Naive thymus-derived CD8-positive, alpha-beta T cell (primary cell): ENCODE data around the gene ESYT1. TPM values are rescaled to one million over a fixed set of nuclear protein-coding genes. Genes with fewer than 3 reads are reported as not detected.

Experiments used
- ATAC-seq, 2 donors: fragments of 150-1000 bp; cut with Tn5 transposase in 1 of 2; sonication (Bioruptor Pico), chemical (Tn5 transposase) in 1 of 2; 1 replicate in 1 of 2; 2 replicates in 1 of 2; pipeline ENCODE4 v1.10.0; 2021; ENCODE audit warnings: mild to moderate bottlenecking in 2 of 2, moderate library complexity in 2 of 2
- POLR2A ChIA-PET: fragments of 350-600 bp; sonication (Branson Sonifier 250); formaldehyde crosslinking; loops from one replicate; lab custom pipeline; 2021; ENCODE audit warnings: antibody characterized with exemption; lab: Charles Lee
- DNase-seq, 10 donors: peaks; one replicate each; pipeline versions ENCODE4 v3.0.0 to v3.0.0-alpha.2; 2020 to 2022
- H3K27ac Mint-ChIP-seq, 10 donors: one replicate each; pipeline ENCODE4 v1.8.0; 2020 to 2022; ENCODE audit warnings: mild to moderate bottlenecking in 10 of 10, mixed read lengths in 10 of 10, moderate library complexity in 4 of 10, inconsistent platforms in 1 of 10
- H3K27me3 Mint-ChIP-seq, 5 donors: one replicate each; pipeline ENCODE4 v1.8.0; 2021 to 2022; ENCODE audit warnings: mixed read lengths in 5 of 5
- H3K36me3 Mint-ChIP-seq, 3 donors: one replicate each; pipeline ENCODE4 v1.8.0; 2020 to 2022; ENCODE audit warnings: mixed read lengths in 3 of 3, mild to moderate bottlenecking in 2 of 3, inconsistent platforms in 1 of 3
- H3K4me1 Mint-ChIP-seq, 4 donors: one replicate each; pipeline ENCODE4 v1.8.0; 2021 to 2022; ENCODE audit warnings: mixed read lengths in 4 of 4
- H3K4me3 Mint-ChIP-seq, 10 donors: one replicate each; pipeline ENCODE4 v1.8.0; 2020 to 2022; ENCODE audit warnings: mild to moderate bottlenecking in 10 of 10, mixed read lengths in 10 of 10, moderate library complexity in 6 of 10, inconsistent platforms in 1 of 10
- H3K9me3 Mint-ChIP-seq, 9 donors: one replicate each; pipeline ENCODE4 v1.8.0; 2020 to 2022; ENCODE audit warnings: mixed read lengths in 9 of 9, mild to moderate bottlenecking in 3 of 9, inconsistent platforms in 1 of 9, moderate library complexity in 1 of 9
- polyA plus RNA-seq, 3 donors: library from polyadenylated mRNA; unstranded; fragments of 300-500 nt; fragmentation: Illumina TruSeq; gene quantifications; one replicate each; pipeline ENCODE4 v1.2.3, GENCODE V29; 2021
- total RNA-seq, 8 experiments: library from RNA in 2 of 8; stranded (reverse) in 2 of 8; gene quantifications; one replicate each; pipeline ENCODE4 v1.2.3 and lab custom pipeline; 2021 to 2026

Gene ESYT1
- total and polyA plus RNA-seq, 5 experiments from 2014 or later = 257 to 433 (median 354) TPM

- Mint-ChIP-seq H3K36me3 (peaks cover 0 to 18% (median 4%) of the 10 kb centered on the region in 3 donors), H3K4me1 (peaks cover 39 to 51% (median 43%) of the 10 kb centered on the region in 4 donors), H3K9me3 (no peaks in the 10 kb centered on the region), H3K27ac (peak overlapping the region; percentile 97 to 100 (median 98)), H3K27me3 (peaks cover 0 to 3% (median 0%) of the 10 kb centered on the region in 5 donors), H3K4me3 (peak overlapping the region; percentile 88 to 99 (median 96))
- ATAC-seq (peak; percentile 41 to 45), DNase-seq (peak; percentile 54 to 82 (median 74))
- POLR2A ChIA-PET = interaction anchor here (0.5 to 7.8 kb wide), 41 partner anchors 9 to 921 kb away, joined by 3 to 284 read pairs (median 5); partner anchors contain the start of genes ANKRD52, CNPY2, DNAJC14 and ESYT1
Measured at GRCh38 chr12:56189918-56190694, 62.0 kb downstream of the ESYT1 start.

GRCh38 chr12:56190695-56191155, 62.7 kb downstream of the ESYT1 start:
- Mint-ChIP-seq H3K9me3 (no peaks in the 10 kb centered on the region), H3K27me3 (peaks cover 0 to 3% (median 0%) of the 10 kb centered on the region in 5 donors), H3K4me3 (peak overlapping the region; percentile 88 to 99 (median 96)), H3K36me3 (peaks cover 0 to 12% (median 3%) of the 10 kb centered on the region in 3 donors), H3K4me1 (peaks cover 38 to 51% (median 43%) of the 10 kb centered on the region in 4 donors), H3K27ac (peak overlapping the region; percentile 97 to 100 (median 98))
- ATAC-seq (no peak), DNase-seq (no peak)
- POLR2A ChIA-PET = interaction anchor here (0.5 to 7.8 kb wide), 9 partner anchors 11 to 387 kb away, joined by 4 to 284 read pairs (median 8); partner anchors contain the start of genes ANKRD52, ESYT1, RNF41 and RPL41

DNA sequence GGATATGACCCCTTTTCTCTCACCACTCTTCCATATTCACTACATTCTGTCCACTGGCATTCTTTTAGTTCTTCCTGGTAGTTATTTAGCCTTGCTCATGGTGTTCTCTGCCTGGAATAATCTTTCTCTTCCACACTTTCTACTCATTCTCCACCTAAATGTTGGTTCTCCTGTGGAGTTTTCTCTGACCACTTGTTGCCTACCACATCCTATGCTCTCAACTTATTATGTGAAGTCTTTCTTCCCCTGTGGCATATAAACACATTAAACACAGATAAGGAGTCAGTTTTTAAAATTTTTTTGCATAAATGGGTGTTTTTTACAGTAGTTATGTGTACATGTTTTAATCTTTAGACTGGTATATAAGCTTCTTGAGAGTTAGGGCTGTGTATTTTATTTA, 64.5 kb downstream of the ESYT1 start:
- H3K9me3 Mint-ChIP-seq = no peaks in the 10 kb centered on the region
- peak overlapping the region in 6 of 10 donors; percentile 19 to 77 (median 35) for H3K4me3 Mint-ChIP-seq
- DNase-seq (no peak), ATAC-seq (no peak)
- H3K27ac Mint-ChIP-seq = peak overlapping the region in 8 of 10 donors; percentile 19 to 89 (median 82)
- peaks cover 0 to 3% (median 0%) of the 10 kb centered on the region in 5 donors for H3K27me3 Mint-ChIP-seq
- peaks cover 27 to 38% (median 37%) of the 10 kb centered on the region in 4 donors for H3K4me1 Mint-ChIP-seq
- H3K36me3 Mint-ChIP-seq = no peaks in the 10 kb centered on the region
- POLR2A ChIA-PET = interaction anchor here (0.5 to 7.8 kb wide), 5 partner anchors 29 to 1350 kb away, joined by 3 to 284 read pairs (median 8); partner anchors contain the start of genes CS, ESYT1, PA2G4 and RNF41

DNA sequence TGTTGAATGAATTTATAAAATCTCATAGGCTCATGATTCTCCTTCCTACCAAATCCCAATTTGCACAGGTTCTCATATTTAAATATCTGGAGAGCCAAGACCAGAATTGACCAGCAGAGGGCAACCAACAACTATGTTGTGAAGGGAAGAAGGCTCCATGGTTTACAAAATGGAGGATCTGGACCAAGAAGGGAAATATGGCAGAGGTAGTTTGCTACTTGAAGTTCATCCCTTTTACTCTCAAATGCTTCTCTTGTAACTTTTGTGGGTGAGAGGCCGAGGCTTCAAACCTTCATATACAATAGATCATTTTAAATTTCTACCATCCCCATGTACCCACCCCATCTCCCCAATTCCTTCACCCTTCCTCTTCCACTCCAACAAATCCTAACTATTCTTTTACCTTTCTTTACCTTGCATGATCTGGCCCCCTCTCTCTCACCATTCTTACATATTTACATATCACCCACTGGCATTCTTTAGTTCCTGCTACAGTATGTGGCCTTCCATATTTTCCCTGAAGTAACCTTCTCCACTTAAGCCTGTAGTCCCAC, 65.0 kb downstream of the ESYT1 start:
- Mint-ChIP-seq H3K27me3 (peaks cover 0 to 3% (median 0%) of the 10 kb centered on the region in 5 donors), H3K27ac (peak overlapping the region; percentile 11 to 89 (median 72)), H3K9me3 (no peaks in the 10 kb centered on the region), H3K4me3 (peak overlapping the region in 6 of 10 donors; percentile 18 to 62 (median 30)), H3K4me1 (peaks cover 22 to 33% (median 32%) of the 10 kb centered on the region in 4 donors), H3K36me3 (no peaks in the 10 kb centered on the region)
- DNase-seq (peak; percentile 42 to 88 (median 72)), ATAC-seq (no peak)
- POLR2A ChIA-PET = interaction anchor here (1.7 to 7.8 kb wide), 3 partner anchors 29 to 107 kb away, joined by 8 to 284 read pairs (median 88); partner anchors contain the start of genes CS, ESYT1, RNF41 and RPL41

Other genes with a start within 250 kb of the ESYT1 start
- 10 to 100 TPM; 33.1 to 44.4 TPM for gene PYM1, start 200.4 kb upstream of the ESYT1 start, total RNA-seq
- gene PYM1, start 200.4 kb upstream of the ESYT1 start, polyA plus RNA-seq = 10 to 100 TPM; 54.4 to 65.7 (median 55.0) TPM
- 1,000 to 10,000 TPM; 1,302 to 1,328 TPM for gene DGKA, start 197.1 kb upstream of the ESYT1 start, total RNA-seq
- gene DGKA, start 197.1 kb upstream of the ESYT1 start, polyA plus RNA-seq = 100 to 1,000 TPM; 145 to 378 (median 232) TPM
- not detected for gene PMEL, start 162.2 kb upstream of the ESYT1 start, total RNA-seq
- gene PMEL, start 162.2 kb upstream of the ESYT1 start, polyA plus RNA-seq = under 1 TPM in 1 of 3 donors, not detected in 2; 0.15 TPM
- gene CDK2, start 161.4 kb upstream of the ESYT1 start, total RNA-seq = 10 to 100 TPM; 27.5 to 30.8 TPM
- 10 to 100 TPM in 1 of 3 donors, 1 to 10 TPM in 2; 8.0 to 12.4 (median 9.5) TPM for gene CDK2, start 161.4 kb upstream of the ESYT1 start, polyA plus RNA-seq
- gene RAB5B, start 154.2 kb upstream of the ESYT1 start, total RNA-seq = 10 to 100 TPM; 88.9 to 95.2 TPM
- gene RAB5B, start 154.2 kb upstream of the ESYT1 start, polyA plus RNA-seq = 10 to 100 TPM; 61.6 to 69.4 (median 65.9) TPM
- 1 to 10 TPM; 5.6 to 6.3 TPM for gene SUOX, start 131.0 kb upstream of the ESYT1 start, total RNA-seq
- under 1 TPM in 2 of 3 donors, not detected in 1; 0.10 to 0.58 TPM for gene SUOX, start 131.0 kb upstream of the ESYT1 start, polyA plus RNA-seq
- gene IKZF4, start 107.2 kb upstream of the ESYT1 start, total RNA-seq = 1 to 10 TPM; 4.4 to 5.2 TPM
- under 1 TPM; 0.48 to 0.67 (median 0.53) TPM for gene IKZF4, start 107.2 kb upstream of the ESYT1 start, polyA plus RNA-seq
- 10 to 100 TPM; 56.1 to 58.4 TPM for gene RPS26, start 86.3 kb upstream of the ESYT1 start, total RNA-seq
- 1,000 to 10,000 TPM in 1 of 3 donors, 100 to 1,000 TPM in 2; 743 to 1,060 (median 810) TPM for gene RPS26, start 86.3 kb upstream of the ESYT1 start, polyA plus RNA-seq
- gene ERBB3, start 48.1 kb upstream of the ESYT1 start, total RNA-seq = 10 to 100 TPM; 22.7 to 26.0 TPM
- gene ERBB3, start 48.1 kb upstream of the ESYT1 start, polyA plus RNA-seq = 1 to 10 TPM; 1.3 to 3.3 (median 1.7) TPM
- 100 to 1,000 TPM; 132 to 135 TPM for gene PA2G4, start 23.7 kb upstream of the ESYT1 start, total RNA-seq
- gene PA2G4, start 23.7 kb upstream of the ESYT1 start, polyA plus RNA-seq = 100 to 1,000 TPM; 219 to 241 (median 241) TPM
- gene RPL41, start 11.6 kb upstream of the ESYT1 start, total RNA-seq = 1,000 to 10,000 TPM; 5,098 to 5,261 TPM
- gene RPL41, start 11.6 kb upstream of the ESYT1 start, polyA plus RNA-seq = over 10,000 TPM in 1 of 3 donors, 1,000 to 10,000 TPM in 2; 8,782 to 10,436 (median 9,902) TPM
- 10 to 100 TPM; 15.1 to 15.9 TPM for gene ZC3H10, start 10.0 kb upstream of the ESYT1 start, total RNA-seq
- gene ZC3H10, start 10.0 kb upstream of the ESYT1 start, polyA plus RNA-seq = 1 to 10 TPM; 1.3 to 2.5 (median 1.8) TPM
- 1 to 10 TPM; 3.5 to 5.9 TPM for gene MYL6B, start 24.3 kb downstream of the ESYT1 start, total RNA-seq
- 1 to 10 TPM; 3.4 to 4.0 (median 3.8) TPM for gene MYL6B, start 24.3 kb downstream of the ESYT1 start, polyA plus RNA-seq
- gene MYL6, start 30.1 kb downstream of the ESYT1 start, total RNA-seq = 100 to 1,000 TPM; 421 to 448 TPM
- gene MYL6, start 30.1 kb downstream of the ESYT1 start, polyA plus RNA-seq = 1,000 to 10,000 TPM; 1,813 to 2,533 (median 2,044) TPM
- 100 to 1,000 TPM; 189 to 197 TPM for gene SMARCC2, start 61.2 kb downstream of the ESYT1 start, total RNA-seq
- gene SMARCC2, start 61.2 kb downstream of the ESYT1 start, polyA plus RNA-seq = 10 to 100 TPM; 46.3 to 70.4 (median 54.1) TPM
- gene RNF41, start 93.7 kb downstream of the ESYT1 start, total RNA-seq = 10 to 100 TPM; 34.2 to 35.0 TPM
- 10 to 100 TPM; 35.7 to 45.1 (median 41.8) TPM for gene RNF41, start 93.7 kb downstream of the ESYT1 start, polyA plus RNA-seq
- 10 to 100 TPM; 10.8 to 13.3 TPM for gene NABP2, start 96.1 kb downstream of the ESYT1 start, total RNA-seq
- gene NABP2, start 96.1 kb downstream of the ESYT1 start, polyA plus RNA-seq = 1 to 10 TPM; 3.5 to 3.9 (median 3.7) TPM
- not detected for gene SLC39A5, start 101.8 kb downstream of the ESYT1 start, total RNA-seq
- gene SLC39A5, start 101.8 kb downstream of the ESYT1 start, polyA plus RNA-seq = not detected
- gene ANKRD52, start 130.1 kb downstream of the ESYT1 start, total RNA-seq = 10 to 100 TPM; 34.5 to 43.9 TPM
- 10 to 100 TPM in 1 of 3 donors, 1 to 10 TPM in 2; 7.5 to 11.5 (median 7.9) TPM for gene ANKRD52, start 130.1 kb downstream of the ESYT1 start, polyA plus RNA-seq
- 10 to 100 TPM; 37.7 to 39.0 TPM for gene COQ10A, start 138.7 kb downstream of the ESYT1 start, total RNA-seq
- gene COQ10A, start 138.7 kb downstream of the ESYT1 start, polyA plus RNA-seq = 10 to 100 TPM in 1 of 3 donors, 1 to 10 TPM in 2; 7.4 to 15.7 (median 9.6) TPM
- 100 to 1,000 TPM; 115 to 127 TPM for gene CS, start 172.1 kb downstream of the ESYT1 start, total RNA-seq
- 10 to 100 TPM; 48.3 to 68.8 (median 50.2) TPM for gene CS, start 172.1 kb downstream of the ESYT1 start, polyA plus RNA-seq
- 10 to 100 TPM; 79.9 to 85.6 TPM for gene CNPY2, start 187.7 kb downstream of the ESYT1 start, total RNA-seq
- gene CNPY2, start 187.7 kb downstream of the ESYT1 start, polyA plus RNA-seq = 100 to 1,000 TPM; 173 to 196 (median 179) TPM
- gene PAN2, start 205.7 kb downstream of the ESYT1 start, total RNA-seq = 100 to 1,000 TPM; 210 to 216 TPM
- gene PAN2, start 205.7 kb downstream of the ESYT1 start, polyA plus RNA-seq = 10 to 100 TPM; 10.5 to 11.9 (median 11.0) TPM
- 10 to 100 TPM; 32.4 to 35.3 TPM for gene IL23A, start 210.6 kb downstream of the ESYT1 start, total RNA-seq
- 10 to 100 TPM; 12.3 to 16.6 (median 16.2) TPM for gene IL23A, start 210.6 kb downstream of the ESYT1 start, polyA plus RNA-seq
- 100 to 1,000 TPM; 161 to 165 TPM for gene STAT2, start 231.8 kb downstream of the ESYT1 start, total RNA-seq
- 10 to 100 TPM; 61.7 to 68.1 (median 64.5) TPM for gene STAT2, start 231.8 kb downstream of the ESYT1 start, polyA plus RNA-seq
- gene APOF, start 234.6 kb downstream of the ESYT1 start, total RNA-seq = not detected
- gene APOF, start 234.6 kb downstream of the ESYT1 start, polyA plus RNA-seq = not detected